HG02870 (cell line): ENCODE data around the gene TRIM77.
"Not testable (repeated sequence)": the region's sequence is repeated elsewhere in the genome, so short reads cannot be mapped to it uniquely, and the experiment has no call there.

Source experiments
- ATAC-seq: cut with Tn5 transposase; IDR thresholded peaks from one replicate; pipeline ENCODE4 v1.9.1; 2021; ENCODE audit warnings: mild to moderate bottlenecking, moderate library complexity; ENCODE audit not compliant: unreplicated experiment

TRIM77 gene

GRCh38 chr11:89709999-89710398 lies at the start of gene TRIM77:
TSS of gene TRIM77 (plus strand) at chr11:89710299. CDS start at chr11:89710299, 0 bp downstream.
- ATAC-seq, result not testable (repeated sequence)

GRCh38 chr11:89667001-89667400 lies 43.1 kb upstream of the TRIM77 start:
- no peak for ATAC-seq

- not testable (repeated sequence) for ATAC-seq
These were observed 41.9 kb upstream of the TRIM77 start for GRCh38 chr11:89668158-89668557.

GRCh38 chr11:89669586-89669985 lies 40.5 kb upstream of the TRIM77 start:
- not testable (repeated sequence) for ATAC-seq

GRCh38 chr11:89669993-89670669 lies 40.0 kb upstream of the TRIM77 start:
- ATAC-seq, result not testable (repeated sequence)

GRCh38 chr11:89672547-89672946 lies 37.6 kb upstream of the TRIM77 start:
- not testable (repeated sequence) for ATAC-seq

- ATAC-seq, result not testable (repeated sequence)
These were observed 36.7 kb upstream of the TRIM77 start for GRCh38 chr11:89673380-89673779.

- ATAC-seq, result not testable (repeated sequence)
These were observed 34.7 kb upstream of the TRIM77 start for GRCh38 chr11:89675383-89675782.

GRCh38 chr11:89675948-89676347 lies 34.2 kb upstream of the TRIM77 start:
- ATAC-seq, result not testable (repeated sequence)

GRCh38 chr11:89707080-89707479 lies 3.0 kb upstream of the TRIM77 start:
- not testable (repeated sequence) for ATAC-seq

- ATAC-seq, result not testable (repeated sequence)
These were observed 14.9 kb downstream of the TRIM77 start for GRCh38 chr11:89724866-89725498.

- ATAC-seq, result not testable (repeated sequence)
These were observed 20.1 kb downstream of the TRIM77 start for GRCh38 chr11:89730215-89730614.

GRCh38 chr11:89736566-89736965 lies 26.5 kb downstream of the TRIM77 start:
- no peak for ATAC-seq

- ATAC-seq, result no peak
These were observed 27.0 kb downstream of the TRIM77 start for GRCh38 chr11:89737116-89737515.

- not testable (repeated sequence) for ATAC-seq
These were observed 31.3 kb downstream of the TRIM77 start for GRCh38 chr11:89741406-89741805.

- ATAC-seq, result not testable (repeated sequence)
These were observed 34.1 kb downstream of the TRIM77 start for GRCh38 chr11:89744158-89744557.

GRCh38 chr11:89750822-89751221 lies 40.7 kb downstream of the TRIM77 start:
- not testable (repeated sequence) for ATAC-seq
